Osteoblast (primary cell): Measurements from ENCODE around the gene BRICD5. TPM values are rescaled to one million over a fixed set of nuclear protein-coding genes. Genes with fewer than 3 reads are reported as not detected.

Source experiments
- DNase-seq: peaks from one replicate; pipeline ENCODE4 v3.0.0; 2011; ENCODE audit warnings: low spot score, mixed read lengths; ENCODE audit not compliant: insufficient read length; ENCODE audit errors: missing footprints
- H2AFZ ChIP-seq: 2 replicates; pipeline ENCODE4 v1.6.0; 2011; ENCODE audit warnings: mild to moderate bottlenecking, low read length
- H3K27ac ChIP-seq: 2 replicates; pipeline ENCODE4 v1.5.1; 2011; ENCODE audit warnings: mild to moderate bottlenecking, low read depth, low read length, moderate library complexity
- H3K27me3 ChIP-seq: 2 replicates; pipeline ENCODE4 v1.6.0; 2012; ENCODE audit warnings: mild to moderate bottlenecking, control low read depth, inconsistent platforms, low read length, moderate library complexity; ENCODE audit not compliant: insufficient read depth
- H3K36me3 ChIP-seq: 2 replicates; pipeline ENCODE4 v1.5.1; 2011; ENCODE audit warnings: mild to moderate bottlenecking, low read length, control low read depth, moderate library complexity; ENCODE audit not compliant: insufficient read depth
- H3K4me1 ChIP-seq: 2 replicates; pipeline ENCODE4 v1.5.1; 2011; ENCODE audit warnings: mild to moderate bottlenecking, low read length, control low read depth, moderate library complexity; ENCODE audit not compliant: insufficient read depth
- H3K4me2 ChIP-seq: 2 replicates; pipeline ENCODE4 v1.6.0; 2011; ENCODE audit warnings: mild to moderate bottlenecking, low read length; ENCODE audit not compliant: insufficient read depth
- H3K4me3 ChIP-seq: fragments of 200-600 bp; sonication (generic); 3 replicates; pipeline ENCODE4 v1.5.1; 2012; ENCODE audit warnings: mild to moderate bottlenecking, low read length, inconsistent platforms; ENCODE audit not compliant: insufficient read depth
- H3K79me2 ChIP-seq: 2 replicates; pipeline ENCODE4 v1.6.0; 2012; ENCODE audit warnings: mild to moderate bottlenecking, low read length, control low read depth, inconsistent platforms; ENCODE audit not compliant: insufficient read depth
- H3K9me3 ChIP-seq: 2 replicates; pipeline ENCODE4 v1.5.1; 2011; ENCODE audit warnings: low read depth, low read length, control low read depth
- H4K20me1 ChIP-seq: 2 replicates; pipeline ENCODE4 v1.6.0; 2012; ENCODE audit warnings: mild to moderate bottlenecking, low read length, control low read depth; ENCODE audit not compliant: insufficient read depth
- CTCF ChIP-seq: IDR thresholded peaks from 2 replicates; pipeline ENCODE4 v1.5.1; 2011; ENCODE audit warnings: mild to moderate bottlenecking, low read depth, low read length, moderate library complexity; ENCODE audit errors: extremely low read depth
- total RNA-seq: library from RNA; depleted of rRNA; stranded (reverse); fragments of >200 nt; gene quantifications from 2 replicates; pipeline ENCODE4 v1.2.3, GENCODE V29; 2012

The BRICD5 gene
- total RNA-seq, 1 donor = 2.5 TPM

- H4K20me1 ChIP-seq = peaks cover 43% of the 10 kb centered on the region
Observed at GRCh38 chr16:2232094-2232990, 21.7 kb upstream of the BRICD5 start.

GRCh38 chr16:2231016-2231931 lies 20.6 kb upstream of the BRICD5 start:
- no peak for DNase-seq
- H3K27ac ChIP-seq = no peak overlapping the region
- H3K27me3 ChIP-seq = peaks cover 3% of the 10 kb centered on the region
- peaks cover 45% of the 10 kb centered on the region for H3K36me3 ChIP-seq
- H3K4me3 ChIP-seq = no peak overlapping the region
- H3K9me3 ChIP-seq = no peaks in the 10 kb centered on the region
- H3K79me2 ChIP-seq = peaks cover 37% of the 10 kb centered on the region
- H3K4me1 ChIP-seq = peaks cover 4% of the 10 kb centered on the region
- TF ChIP-seq CTCF = no peak
- peaks cover 48% of the 10 kb centered on the region for H4K20me1 ChIP-seq
- H3K4me2 ChIP-seq = no peak overlapping the region
- no peak overlapping the region for H2AFZ ChIP-seq

More at GRCh38 chr16:2232094-2232990, 21.7 kb upstream of the BRICD5 start:
- Histone ChIP-seq H3K27me3 (peaks cover 13% of the 10 kb centered on the region), H3K9me3 (no peaks in the 10 kb centered on the region), H3K36me3 (peaks cover 42% of the 10 kb centered on the region), H3K79me2 (peaks cover 27% of the 10 kb centered on the region), H3K27ac (no peak overlapping the region), H2AFZ (no peak overlapping the region), H3K4me2 (no peak overlapping the region), H3K4me1 (peaks cover 6% of the 10 kb centered on the region), H3K4me3 (no peak overlapping the region)
- no peak for DNase-seq
- no peak for TF ChIP-seq CTCF

GRCh38 chr16:2230376-2230775 lies 19.7 kb upstream of the BRICD5 start:
- Histone ChIP-seq H3K4me3 (no peak overlapping the region), H3K9me3 (no peaks in the 10 kb centered on the region), H2AFZ (no peak overlapping the region), H3K36me3 (peaks cover 42% of the 10 kb centered on the region), H3K4me1 (peaks cover 7% of the 10 kb centered on the region), H3K27me3 (no peaks in the 10 kb centered on the region), H3K4me2 (no peak overlapping the region), H3K27ac (no peak overlapping the region), H3K79me2 (peaks cover 46% of the 10 kb centered on the region), H4K20me1 (peaks cover 47% of the 10 kb centered on the region)
- no peak for DNase-seq
- no peak for TF ChIP-seq CTCF
